GM19328 (cell line): ENCODE measurements around the gene IGFBP4.

ENCODE experiments used
- ATAC-seq: cut with Tn5 transposase; IDR thresholded peaks from one replicate; pipeline ENCODE4 v1.9.1; 2021; ENCODE audit warnings: mild to moderate bottlenecking, moderate library complexity; ENCODE audit not compliant: unreplicated experiment

IGFBP4 gene

DNA sequence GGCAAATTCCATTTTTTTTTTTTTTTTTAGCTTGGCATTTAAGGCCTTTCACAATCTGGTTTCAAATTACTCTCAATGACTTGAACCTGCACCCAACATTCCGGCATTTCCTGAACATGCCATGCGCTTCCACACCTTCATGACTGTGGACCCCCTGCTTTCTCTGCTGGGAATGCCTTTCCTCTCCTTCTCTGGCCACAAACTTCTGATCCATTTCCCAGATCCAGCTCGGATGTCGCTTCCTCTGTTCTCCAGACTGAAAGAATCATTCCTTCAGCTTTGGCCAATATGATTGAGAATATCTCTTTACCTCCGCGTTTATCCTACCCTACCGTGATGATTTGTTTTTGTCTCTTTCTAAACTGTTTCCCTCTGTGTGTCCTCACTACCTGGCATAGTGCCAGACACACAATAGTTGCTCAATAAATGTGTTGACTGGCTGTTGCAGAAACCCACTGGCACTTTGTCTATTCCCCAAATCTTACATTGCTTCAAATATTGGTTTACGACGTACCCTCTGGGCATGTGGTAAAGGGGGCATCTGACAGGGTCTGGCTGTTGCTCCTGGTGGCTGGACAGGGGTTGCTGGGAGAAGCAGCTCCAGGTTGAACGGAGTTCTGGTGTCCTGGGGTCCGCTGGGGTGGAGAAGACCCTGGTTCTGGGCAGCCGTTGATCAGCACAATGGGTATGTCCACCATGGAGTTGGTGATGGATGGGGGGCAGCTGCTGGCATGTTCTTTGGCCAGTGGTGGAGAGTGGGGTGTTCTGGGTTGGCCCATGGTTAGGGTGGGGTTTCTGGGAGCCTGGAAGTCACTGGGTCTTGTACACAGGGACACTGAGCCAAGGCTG lies 43.5 kb downstream of the IGFBP4 start:
- no peak for ATAC-seq

GRCh38 chr17:40487371-40488020 lies 44.2 kb downstream of the IGFBP4 start:
- ATAC-seq, result no peak

DNA sequence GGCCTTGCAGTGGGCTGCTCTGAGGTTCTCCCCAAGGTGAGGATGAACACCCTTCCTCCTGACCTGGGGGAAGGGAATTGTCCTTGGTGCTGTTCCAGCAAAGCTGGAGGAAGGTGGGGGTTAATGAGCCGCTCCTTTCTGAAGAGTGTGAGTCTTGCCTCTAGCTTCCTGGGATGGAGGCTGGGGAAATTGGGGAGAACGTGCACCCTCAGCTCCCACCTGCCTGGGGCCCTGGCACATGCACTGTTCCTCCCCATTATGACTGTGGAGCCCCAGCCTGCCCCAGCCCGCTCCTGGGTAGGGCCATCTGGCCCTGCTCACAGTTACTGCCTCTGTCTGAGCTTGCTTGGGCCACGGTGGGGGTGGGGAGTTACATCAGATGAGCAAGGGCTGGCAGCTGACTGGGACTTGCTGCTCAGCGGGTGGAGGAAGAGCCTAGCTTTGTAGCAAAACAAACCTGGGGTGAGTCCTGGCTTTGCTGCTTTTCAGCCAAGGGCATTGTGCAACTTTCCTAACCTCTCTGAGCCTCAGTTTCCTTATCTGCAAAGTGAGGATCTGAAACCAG lies 47.1 kb downstream of the IGFBP4 start:
- no peak for ATAC-seq

- ATAC-seq, result no peak
These were observed 47.7 kb downstream of the IGFBP4 start for GRCh38 chr17:40490982-40491381.

GRCh38 chr17:40491486-40491885 lies 48.2 kb downstream of the IGFBP4 start:
- no peak for ATAC-seq

GRCh38 chr17:40493697-40494096 lies 50.4 kb downstream of the IGFBP4 start:
- ATAC-seq, result no peak

DNA sequence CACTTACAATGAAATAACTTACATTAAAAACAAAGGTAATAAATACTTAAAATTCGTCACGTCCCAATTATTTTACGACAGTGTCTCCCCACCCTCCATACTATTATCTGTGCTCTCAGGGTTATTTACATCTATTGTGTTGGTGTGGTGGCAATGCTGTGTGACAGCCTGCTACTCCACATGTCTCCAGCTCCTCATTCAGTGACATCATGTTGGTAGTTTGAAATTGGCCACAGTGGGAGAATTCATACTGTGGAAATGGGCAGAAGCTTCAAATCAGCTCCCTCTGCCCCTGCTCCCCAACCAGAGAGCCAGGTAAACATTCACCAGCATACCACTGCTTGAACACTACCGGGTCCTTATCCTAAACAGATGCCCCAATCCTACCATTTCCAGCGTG lies 51.9 kb downstream of the IGFBP4 start:
- no peak for ATAC-seq

DNA sequence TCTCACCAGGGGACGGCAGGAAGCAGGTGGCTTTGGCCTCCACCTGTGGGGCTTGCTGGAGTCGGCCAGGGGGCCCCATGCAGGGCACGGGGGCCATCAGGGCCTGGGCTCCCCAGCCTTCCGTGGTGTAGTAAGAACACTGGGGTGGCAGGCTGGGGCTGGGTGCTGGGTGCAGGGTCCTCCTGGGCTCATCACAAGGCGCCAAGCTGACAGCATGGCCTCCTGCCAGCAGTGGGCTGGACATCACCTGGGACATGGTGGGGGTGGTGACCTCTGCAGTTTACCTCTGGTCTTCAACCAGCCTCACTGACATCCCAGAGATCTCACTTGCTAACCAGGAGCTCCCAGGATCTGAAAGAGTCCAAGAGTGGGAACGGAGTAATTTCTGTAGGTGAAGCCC lies 52.9 kb downstream of the IGFBP4 start:
- ATAC-seq, result no peak

DNA sequence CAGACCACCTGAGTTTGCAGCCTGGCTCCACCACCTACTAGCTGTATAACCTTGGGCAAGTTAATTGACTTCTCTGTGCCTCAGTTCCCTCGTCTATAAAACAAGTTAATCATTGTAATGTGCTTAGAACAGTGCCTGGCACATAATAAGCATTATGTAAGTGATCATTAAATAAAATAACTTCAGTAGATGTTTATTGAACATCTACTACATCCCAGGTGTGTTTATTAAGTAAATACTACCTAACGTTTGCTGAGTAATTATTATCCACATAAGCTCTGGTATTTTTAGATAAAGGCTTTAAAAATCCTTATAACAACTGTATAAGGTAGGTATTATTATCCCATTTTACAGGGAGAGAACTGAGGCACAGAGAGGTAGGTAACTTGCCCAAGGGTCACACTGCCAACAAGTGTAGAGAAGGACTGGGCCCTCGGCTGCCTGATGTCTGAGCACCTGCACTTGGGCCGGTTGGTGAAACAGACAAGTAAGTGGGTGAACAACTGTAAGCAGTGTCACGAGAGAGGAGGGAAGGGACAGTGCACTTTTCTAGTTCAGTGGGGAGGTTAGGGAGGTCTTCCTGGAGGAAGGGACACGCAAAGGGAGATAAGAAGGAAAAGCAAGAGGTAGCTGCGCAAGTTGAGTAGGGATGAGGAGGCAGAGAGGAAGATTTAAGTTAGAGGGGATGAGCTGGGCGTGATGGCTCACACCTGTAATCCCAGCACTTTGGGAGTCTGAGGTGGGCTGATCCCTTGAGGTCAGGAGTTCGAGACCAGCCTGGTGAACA lies 53.6 kb downstream of the IGFBP4 start:
- ATAC-seq, result no peak

- no peak for ATAC-seq
These were observed 54.4 kb downstream of the IGFBP4 start for GRCh38 chr17:40497695-40498094.

DNA sequence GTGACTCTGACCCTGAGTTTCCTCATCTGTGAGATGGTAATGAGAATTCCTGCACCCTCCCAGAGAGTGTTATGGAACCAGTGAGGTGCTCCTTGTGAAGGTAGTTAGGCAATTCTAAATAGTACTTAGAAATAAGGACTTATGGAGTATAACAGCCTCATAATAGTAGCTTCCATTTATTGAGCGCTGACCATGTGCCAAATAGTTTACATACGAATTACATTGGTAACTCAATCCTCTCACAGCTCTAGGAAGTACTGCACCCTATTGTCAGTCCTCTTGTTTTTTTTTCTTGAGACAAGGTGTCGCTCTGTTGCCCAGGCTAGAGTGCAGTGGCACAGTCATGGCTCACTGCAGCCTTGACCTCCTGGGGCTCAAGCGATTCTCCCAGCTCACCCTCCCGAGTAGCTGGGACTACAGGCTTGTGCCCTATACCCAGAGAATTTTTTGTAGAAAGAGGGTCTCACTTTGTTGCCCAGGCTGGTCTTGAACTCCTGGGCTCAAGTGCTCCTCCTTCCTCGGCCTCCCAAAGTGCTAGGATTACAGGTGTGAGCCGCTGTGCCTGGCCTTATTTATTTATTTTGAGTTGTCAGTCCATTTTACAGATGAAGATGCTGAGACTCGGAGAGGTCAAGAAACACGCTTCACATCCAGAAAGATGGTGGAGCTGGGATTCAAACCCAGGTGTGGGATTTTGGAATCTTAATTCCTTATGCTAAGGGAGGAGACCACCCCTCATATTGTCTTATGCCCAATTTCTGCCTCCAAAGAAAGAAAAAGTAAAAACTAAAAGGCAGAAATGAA lies 55.2 kb downstream of the IGFBP4 start:
- ATAC-seq, result no peak

GRCh38 chr17:40499551-40500189 lies 56.4 kb downstream of the IGFBP4 start:
- ATAC-seq, result no peak

DNA sequence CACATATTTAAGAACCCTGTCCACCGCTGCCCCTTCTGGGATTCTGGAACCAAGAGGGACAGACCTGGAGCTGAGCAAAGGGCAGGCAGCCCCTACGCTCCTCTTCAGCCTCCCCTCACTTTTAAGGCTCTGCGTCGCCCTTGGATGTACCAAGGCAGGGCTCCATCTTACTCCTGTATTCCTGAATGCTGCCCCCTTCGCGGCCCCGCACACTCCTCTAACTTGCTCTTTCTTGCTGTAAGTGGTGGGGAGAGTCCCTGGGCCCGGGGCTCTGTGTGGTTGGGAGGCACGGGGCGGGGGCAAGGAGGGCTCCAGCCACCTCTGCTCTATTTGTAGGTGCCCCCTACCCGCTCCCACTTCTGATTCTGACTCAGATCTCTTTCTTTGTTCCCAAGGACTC lies 56.9 kb downstream of the IGFBP4 start:
- no peak for ATAC-seq

GRCh38 chr17:40500709-40501108 lies 57.5 kb downstream of the IGFBP4 start:
- no peak for ATAC-seq

- ATAC-seq, result no peak
These were observed 58.3 kb downstream of the IGFBP4 start, which contains the start of gene TNS4 for GRCh38 chr17:40501499-40501911. TSS of gene TNS4 (minus strand) at chr17:40501623. CDS start at chr17:40496425, 5,198 bp downstream.

DNA sequence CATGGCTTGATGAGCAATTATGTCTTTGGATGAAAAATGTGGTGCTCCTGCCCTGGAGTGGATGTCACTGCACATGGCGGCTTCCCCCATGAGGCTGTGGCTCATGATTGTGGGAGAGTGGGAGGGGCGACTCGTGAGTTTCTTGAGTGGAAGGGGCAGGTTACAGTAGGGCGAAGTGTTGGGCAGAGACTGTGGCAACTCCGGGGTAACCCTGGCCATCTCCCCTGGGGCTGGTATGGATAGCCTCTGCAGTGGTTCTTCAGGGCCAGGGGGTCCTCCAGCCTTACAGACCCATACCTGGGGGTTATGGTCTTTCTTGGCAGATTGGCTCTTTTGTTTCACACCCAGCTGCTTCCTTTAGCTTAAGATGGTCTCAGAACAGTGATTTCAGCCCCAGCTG lies 59.5 kb downstream of the IGFBP4 start:
- no peak for ATAC-seq

DNA sequence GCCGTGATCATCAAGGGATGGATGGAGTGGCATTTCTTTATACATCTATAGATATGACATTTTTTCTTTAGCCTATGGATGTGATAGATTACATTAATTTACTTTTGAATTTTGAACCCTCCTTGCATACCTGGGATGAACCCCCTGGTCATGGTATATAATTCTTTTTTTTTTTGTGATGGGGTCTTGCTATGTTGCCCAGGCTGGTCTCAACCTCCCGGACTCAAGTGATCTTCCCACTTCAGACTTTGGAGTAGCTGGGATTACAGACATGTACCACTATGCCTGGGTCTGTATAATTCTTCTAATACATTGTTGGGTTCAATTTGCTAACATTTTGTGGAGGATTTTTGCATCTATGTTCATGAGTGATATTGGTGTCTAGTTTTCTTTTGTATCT lies 59.9 kb downstream of the IGFBP4 start:
- ATAC-seq, result no peak

DNA sequence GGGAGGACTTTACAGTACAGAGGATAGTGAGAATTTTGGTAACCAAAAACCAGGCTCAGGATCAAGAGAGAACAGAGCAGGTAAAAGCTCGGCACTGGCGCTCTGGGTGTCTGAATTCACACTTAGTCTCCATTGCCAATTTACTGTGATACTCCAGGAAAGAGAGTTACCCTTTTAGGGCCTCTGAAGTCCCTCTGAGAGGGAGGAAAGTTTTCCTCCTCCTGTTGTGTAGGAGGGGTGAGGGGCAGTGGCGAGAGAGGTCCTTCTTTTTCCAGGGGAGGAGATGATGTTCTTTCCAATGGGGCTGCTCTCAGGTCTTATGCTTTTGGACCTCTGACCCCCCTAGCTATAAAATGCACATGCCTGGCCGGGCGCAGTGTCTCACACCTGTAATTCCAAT lies 63.5 kb downstream of the IGFBP4 start:
- ATAC-seq, result no peak
